Ishikawa (cell line): ENCODE measurements around the gene RYR2.

Source experiments
- CEBPB ChIP-seq: IDR thresholded peaks from 2 replicates; pipeline ENCODE4 v1.6.1; 2012
- EP300 ChIP-seq: IDR thresholded peaks from 2 replicates; pipeline ENCODE4 v1.6.1; 2012; ENCODE audit warnings: borderline replicate concordance
- FOXM1 ChIP-seq: IDR thresholded peaks from 2 replicates; pipeline ENCODE4 v1.6.1; 2012; ENCODE audit warnings: low read depth, borderline replicate concordance
- MAX ChIP-seq: IDR thresholded peaks from 2 replicates; pipeline ENCODE4 v1.6.1; 2012
- RAD21 ChIP-seq: IDR thresholded peaks from 2 replicates; pipeline ENCODE4 v1.6.1; 2012; ENCODE audit warnings: low read depth
- REST ChIP-seq: IDR thresholded peaks from 2 replicates; pipeline ENCODE4 v1.6.1; 2012; ENCODE audit warnings: low read depth, mild to moderate bottlenecking
- TAF1 ChIP-seq: IDR thresholded peaks from 2 replicates; pipeline ENCODE4 v1.6.1; 2012; ENCODE audit warnings: low read depth, mild to moderate bottlenecking
- TCF12 ChIP-seq: IDR thresholded peaks from 2 replicates; pipeline ENCODE4 v1.6.1; 2012; ENCODE audit warnings: low read depth
- TEAD4 ChIP-seq: IDR thresholded peaks from 2 replicates; pipeline ENCODE4 v1.6.1; 2012
- USF1 ChIP-seq: IDR thresholded peaks from 2 replicates; pipeline ENCODE4 v1.6.1; 2012
- YY1 ChIP-seq: IDR thresholded peaks from 2 replicates; pipeline ENCODE4 v1.6.1; 2012; ENCODE audit warnings: low read depth

GRCh38 chr1:237281481-237281880, 239.5 kb downstream of the RYR2 start:
- TF ChIP-seq RAD21: no peak
- no peak for TF ChIP-seq MAX
- no peak for TF ChIP-seq FOXM1
- no peak for TF ChIP-seq REST
- TF ChIP-seq CEBPB: no peak
- no peak for TF ChIP-seq YY1
- no peak for TF ChIP-seq EP300
- no peak for TF ChIP-seq USF1
- TF ChIP-seq TCF12: no peak
- TF ChIP-seq TAF1: no peak
- TF ChIP-seq TEAD4: no peak
